ENCODE data around the gene DMAC2.
"Not testable (repeated sequence)": the region's sequence is repeated elsewhere in the genome, so short reads cannot be mapped to it uniquely, and the experiment has no call there.

Gene DMAC2

GRCh38 chr19:41439441-41440222 lies at the start of gene DMAC2:
TSS of gene DMAC2 (minus strand) at chr19:41439912. CDS start at chr19:41439899, 13 bp downstream.
- DNase-seq = peak; percentile 97 to 98

- DNase-seq = not testable (repeated sequence)
Observed at GRCh38 chr19:41486953-41487352, 47.2 kb upstream of the DMAC2 start.

GRCh38 chr19:41484822-41485221 lies 45.1 kb upstream of the DMAC2 start:
- no peak for DNase-seq

GRCh38 chr19:41480336-41480735 lies 40.6 kb upstream of the DMAC2 start:
- no peak for DNase-seq

- DNase-seq = no peak
Observed at GRCh38 chr19:41479757-41480191, 40.1 kb upstream of the DMAC2 start.

GRCh38 chr19:41478875-41479756 lies 39.4 kb upstream of the DMAC2 start:
- no peak for DNase-seq

GRCh38 chr19:41478171-41478570 lies 38.5 kb upstream of the DMAC2 start:
- no peak for DNase-seq

- no peak for DNase-seq
Observed at GRCh38 chr19:41476583-41476982, 36.9 kb upstream of the DMAC2 start.

GRCh38 chr19:41463257-41464256 lies 23.8 kb upstream of the DMAC2 start:
- peak in 1 of 2 experiments; percentile 10 for DNase-seq

- no peak for DNase-seq
Observed at GRCh38 chr19:41462497-41462896, 22.8 kb upstream of the DMAC2 start.

- DNase-seq = no peak
Observed at GRCh38 chr19:41457241-41457640, 17.5 kb upstream of the DMAC2 start.

- no peak for DNase-seq
Observed at GRCh38 chr19:41456342-41456918, 16.7 kb upstream of the DMAC2 start.

GRCh38 chr19:41455936-41456335 lies 16.2 kb upstream of the DMAC2 start:
- DNase-seq = no peak

- DNase-seq = no peak
Observed at GRCh38 chr19:41452584-41453275, 13.0 kb upstream of the DMAC2 start.

GRCh38 chr19:41449865-41450178 lies 10.1 kb upstream of the DMAC2 start:
- no peak for DNase-seq

- DNase-seq = peak; percentile 53 to 64
Observed at GRCh38 chr19:41449079-41449864, 9.6 kb upstream of the DMAC2 start.

- DNase-seq = no peak
Observed at GRCh38 chr19:41447732-41448332, 8.1 kb upstream of the DMAC2 start.

GRCh38 chr19:41445575-41445974 lies 5.9 kb upstream of the DMAC2 start:
- DNase-seq = no peak

GRCh38 chr19:41443813-41444455 lies 4.2 kb upstream of the DMAC2 start:
- no peak for DNase-seq

Data from AML-193 (cell line).